Brain microvascular endothelial cell (primary cell): ENCODE measurements around the gene SDC1.

ENCODE experiments used
- DNase-seq: peaks from one replicate; pipeline ENCODE4 v3.0.0-alpha.2; 2020
- H3K27ac ChIP-seq: fragments of 250-450 bp; sonication (Bioruptor Pico); 2 replicates; pipeline ENCODE4 v1.5.1; 2020; ENCODE audit warnings: mild to moderate bottlenecking, moderate library complexity
- H3K27me3 ChIP-seq: fragments of 250-450 bp; sonication (Bioruptor Pico); replicated peaks from 2 replicates; pipeline ENCODE4 v1.5.1; 2020; ENCODE audit warnings: mild to moderate bottlenecking
- H3K36me3 ChIP-seq: fragments of 250-450 bp; sonication (Bioruptor Pico); replicated peaks from 2 replicates; pipeline ENCODE4 v1.5.1; 2020; ENCODE audit warnings: mild to moderate bottlenecking
- H3K4me3 ChIP-seq: 2 replicates; pipeline ENCODE4 v1.5.1; 2011; ENCODE audit warnings: low read depth, mild to moderate bottlenecking, control low read depth, low read length, moderate library complexity
- CTCF ChIP-seq: IDR thresholded peaks from 2 replicates; pipeline ENCODE4 v1.5.1; 2011; ENCODE audit warnings: low read depth, mild to moderate bottlenecking, moderate library complexity, low read length, control low read depth, inconsistent platforms; ENCODE audit errors: missing control alignments
- in situ Hi-C: cut with HindIII; loops from 2 replicates; pipeline ENCODE4 v1.10.0; 2017; ENCODE audit warnings: low sequenced_read_pairs, low pct_ligation_motif_present

Gene SDC1

DNA sequence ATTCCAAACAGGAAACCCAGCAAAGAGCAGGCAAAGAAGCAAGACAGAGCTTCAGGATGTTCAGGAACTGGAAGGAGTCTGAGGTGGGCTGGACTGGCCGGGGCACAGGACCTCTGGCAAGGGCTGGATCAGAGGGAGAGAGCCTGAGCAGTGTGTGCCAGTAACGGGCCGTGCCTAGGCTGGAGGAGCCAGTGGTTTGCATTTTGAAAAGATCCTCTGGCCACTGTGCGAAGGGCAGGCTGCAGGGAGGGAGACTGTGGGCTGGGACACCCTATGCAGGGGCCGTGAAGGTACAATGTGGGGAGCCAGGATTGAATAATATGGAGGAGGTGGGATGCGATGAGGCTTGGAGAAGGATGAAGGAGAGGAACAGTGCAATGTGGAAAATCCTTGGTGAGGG lies 6.2 kb upstream of the SDC1 start:
- no peak for TF ChIP-seq CTCF

GRCh38 chr2:20230114-20230425 lies 5.1 kb upstream of the SDC1 start:
- no peak for TF ChIP-seq CTCF
- Histone ChIP-seq H3K4me3 (no peak overlapping the region), H3K27ac (no peak overlapping the region), H3K27me3 (no peaks in the 10 kb centered on the region), H3K36me3 (no peaks in the 10 kb centered on the region)
- in situ Hi-C loops, result no loop called here
- no peak for DNase-seq

More for the DNA sequence above, 6.2 kb upstream of the SDC1 start:
- Histone ChIP-seq H3K4me3 (no peak overlapping the region), H3K36me3 (no peaks in the 10 kb centered on the region), H3K27ac (no peak overlapping the region), H3K27me3 (no peaks in the 10 kb centered on the region)
- in situ Hi-C loops, result no loop called here
- DNase-seq, result no peak

DNA sequence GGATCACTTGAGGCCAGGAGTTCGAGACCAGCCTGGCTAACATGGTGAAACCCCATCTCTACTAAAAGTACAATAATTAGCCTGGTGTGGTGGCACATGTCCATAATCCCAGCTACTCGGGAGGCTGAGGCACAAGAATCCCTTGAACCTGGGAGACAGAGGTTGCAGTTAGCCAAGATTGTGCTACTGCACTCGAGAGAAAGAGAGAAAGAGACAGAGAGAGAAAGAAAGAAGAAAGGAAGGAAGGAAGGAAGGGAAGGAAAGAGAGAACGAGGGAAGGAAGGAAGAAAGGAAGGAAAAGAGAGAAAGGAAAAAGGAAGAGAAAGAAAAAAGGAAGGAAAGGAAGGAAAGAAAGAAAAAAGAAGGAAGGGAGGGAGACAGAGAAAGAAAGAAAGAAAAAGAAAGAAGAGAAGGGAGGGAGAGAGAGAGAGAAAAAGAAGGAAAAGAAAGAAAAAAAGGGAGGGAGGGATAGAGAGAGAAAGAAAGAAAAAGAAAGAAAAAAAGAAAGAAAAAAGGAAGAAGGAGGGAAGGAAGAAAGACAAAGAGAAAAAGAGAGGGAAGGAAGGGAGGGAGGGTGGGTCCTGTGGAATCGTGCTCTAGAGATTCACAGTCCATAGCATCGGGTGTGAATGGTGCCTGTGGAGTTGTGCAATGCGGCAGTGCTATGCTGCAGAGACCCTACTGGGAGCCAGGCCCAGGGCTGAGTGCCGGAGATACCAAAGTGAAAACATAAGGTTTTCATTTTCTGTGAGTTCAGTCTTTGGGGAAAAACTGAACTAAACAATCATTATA lies 4.6 kb upstream of the SDC1 start:
- no peaks in the 10 kb centered on the region for H3K27me3 ChIP-seq
- no peak for TF ChIP-seq CTCF
- no peak overlapping the region for H3K4me3 ChIP-seq
- H3K27ac ChIP-seq, result no peak overlapping the region
- in situ Hi-C loops, result loop anchor here (10.0 kb wide), 1 partner anchor 95 kb away; no protein-coding TSS in a partner anchor
- no peaks in the 10 kb centered on the region for H3K36me3 ChIP-seq
- no peak for DNase-seq

DNA sequence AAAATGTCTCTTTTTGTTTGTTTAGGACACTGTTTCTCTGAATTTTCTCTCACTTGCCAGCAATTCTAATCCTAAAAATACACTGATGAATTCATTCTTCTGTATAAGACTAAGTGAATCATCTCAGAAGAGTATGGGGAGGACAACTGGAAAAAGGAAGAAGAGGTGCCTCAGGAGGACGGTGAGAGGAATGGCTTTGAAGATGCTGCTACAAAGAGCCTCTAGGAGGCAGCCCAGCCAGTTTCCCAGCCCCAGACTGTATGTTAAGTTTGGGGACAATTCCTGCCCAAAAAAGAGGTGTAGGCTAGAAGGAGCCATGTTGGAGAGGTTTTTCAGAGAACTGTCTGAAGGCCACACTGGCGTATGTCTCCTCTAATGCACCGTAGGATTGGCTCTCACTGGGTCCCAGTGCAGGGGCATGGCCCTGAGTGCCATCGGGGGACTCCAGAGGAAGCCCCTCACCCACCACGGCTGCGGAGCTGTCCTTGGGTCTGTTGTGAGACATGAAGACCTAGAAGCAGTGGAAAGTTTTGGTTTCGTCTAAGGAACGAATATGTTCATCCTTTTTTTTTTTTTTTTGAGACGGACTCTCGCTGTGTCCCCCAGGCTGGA lies 3.1 kb upstream of the SDC1 start:
- DNase-seq, result no peak
- Histone ChIP-seq H3K36me3 (no peaks in the 10 kb centered on the region), H3K4me3 (no peak overlapping the region), H3K27me3 (no peaks in the 10 kb centered on the region), H3K27ac (no peak overlapping the region)
- TF ChIP-seq CTCF, result peak; percentile 6
- in situ Hi-C loops, result loop anchor here (10.0 kb wide), 1 partner anchor 93 kb away; no protein-coding TSS in a partner anchor

- H3K4me3 ChIP-seq, result no peak overlapping the region
- H3K27ac ChIP-seq, result no peak overlapping the region
- in situ Hi-C loops, result loop anchor here (10.0 kb wide), 1 partner anchor 91 kb away; no protein-coding TSS in a partner anchor
- no peak for TF ChIP-seq CTCF
- no peak for DNase-seq
- no peaks in the 10 kb centered on the region for H3K36me3 ChIP-seq
- no peaks in the 10 kb centered on the region for H3K27me3 ChIP-seq
Measured at GRCh38 chr2:20226152-20226545, 1.2 kb upstream of the SDC1 start.
